DOHH2 (cell line): ENCODE measurements around the gene CBL.

ENCODE experiments used
- H3F3A ChIP-seq: fragments of 200-600 bp; sonication (generic), shearing (Covaris generic); 2 replicates; pipeline ENCODE4 v1.6.0; 2016; ENCODE audit warnings: antibody characterized with exemption, mild to moderate bottlenecking; ENCODE audit not compliant: control insufficient read depth, insufficient read depth
- H3K27ac ChIP-seq: fragments of 200-600 bp; sonication (generic); 2 replicates; pipeline ENCODE4 v1.5.1; 2014; ENCODE audit warnings: low read depth, mild to moderate bottlenecking, low read length, moderate library complexity
- H3K27me3 ChIP-seq: fragments of 200-600 bp; sonication (generic); 2 replicates; pipeline ENCODE4 v1.6.1; 2014; ENCODE audit warnings: mild to moderate bottlenecking, low read length, mixed read lengths; ENCODE audit not compliant: control insufficient read depth
- H3K36me3 ChIP-seq: fragments of 200-600 bp; sonication (generic); 2 replicates; pipeline ENCODE4 v1.6.1; 2014; ENCODE audit warnings: mild to moderate bottlenecking, low read length, moderate library complexity, mixed read lengths; ENCODE audit not compliant: control insufficient read depth
- H3K4me1 ChIP-seq: fragments of 200-600 bp; sonication (generic); 2 replicates; pipeline ENCODE4 v1.6.1; 2014; ENCODE audit warnings: mild to moderate bottlenecking, low read length, mixed read lengths; ENCODE audit not compliant: control insufficient read depth
- H3K4me2 ChIP-seq: fragments of 200-600 bp; sonication (generic); 2 replicates; pipeline ENCODE4 v1.6.0; 2014; ENCODE audit warnings: mild to moderate bottlenecking, low read length, moderate library complexity
- H3K4me3 ChIP-seq: fragments of 200-600 bp; sonication (generic); 2 replicates; pipeline ENCODE4 v1.5.1; 2014; ENCODE audit warnings: mild to moderate bottlenecking, low read length, mixed read lengths
- H3K79me2 ChIP-seq: fragments of 200-600 bp; sonication (generic); 2 replicates; pipeline ENCODE4 v1.6.1; 2014; ENCODE audit warnings: mild to moderate bottlenecking, low read length, mixed read lengths; ENCODE audit not compliant: control insufficient read depth
- H3K9me2 ChIP-seq: fragments of 200-600 bp; sonication (generic); replicated peaks from 2 replicates; pipeline ENCODE4 v1.6.1; 2014; ENCODE audit warnings: mild to moderate bottlenecking, low read length, mixed read lengths; ENCODE audit not compliant: control insufficient read depth
- H3K9me3 ChIP-seq: fragments of 200-600 bp; sonication (generic); 2 replicates; pipeline ENCODE4 v1.6.1; 2014; ENCODE audit warnings: antibody characterized with exemption, low read length, mixed read lengths; ENCODE audit not compliant: control insufficient read depth, insufficient read depth
- H4K20me1 ChIP-seq: fragments of 200-600 bp; sonication (generic); 2 replicates; pipeline ENCODE4 v1.6.0; 2014; ENCODE audit warnings: low read depth, mild to moderate bottlenecking, antibody characterized with exemption, low read length, moderate library complexity; ENCODE audit not compliant: control insufficient read depth, insufficient read depth
- EZH2phosphoT487 ChIP-seq: fragments of 200-600 bp; sonication (generic); IDR thresholded peaks from 2 replicates; pipeline ENCODE4 v1.6.1; 2017; ENCODE audit warnings: borderline replicate concordance, mild to moderate bottlenecking, antibody characterized with exemption, low read length, moderate library complexity, mixed read lengths
- TF ChIP-seq, protein P1 (sequence below): fragments of 200-600 bp; sonication (generic); IDR thresholded peaks from one replicate; pipeline ENCODE4 v1.5.1; 2014; ENCODE audit warnings: antibody characterized with exemption, mild to moderate bottlenecking, low read depth, low read length; ENCODE audit not compliant: poor library complexity, severe bottlenecking

The CBL gene

DNA sequence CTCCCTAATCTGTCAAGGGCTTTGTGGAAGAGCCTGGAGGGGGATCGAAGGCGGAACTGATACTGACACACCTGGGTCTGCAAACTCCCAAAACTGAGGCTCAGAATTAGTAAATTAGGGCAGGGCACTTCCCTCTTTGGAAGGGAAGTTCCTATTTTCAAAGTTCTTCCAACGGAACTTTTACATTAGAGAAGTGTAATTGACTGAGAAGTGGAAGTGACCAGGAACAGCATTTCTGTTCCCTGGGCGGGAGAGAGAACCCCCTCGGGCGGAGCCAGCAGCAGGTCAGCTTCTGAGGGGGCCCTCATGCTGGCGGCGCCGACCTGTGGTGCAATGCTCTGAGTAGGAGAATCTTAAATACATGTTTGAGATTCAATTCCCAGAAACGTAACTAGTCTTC lies 1.1 kb upstream of the CBL start:
- Histone ChIP-seq H3K4me3 (peak overlapping the region; percentile 100), H3K4me1 (peaks cover 36% of the 10 kb centered on the region), H3K36me3 (peaks cover 16% of the 10 kb centered on the region), H3K27ac (peak overlapping the region; percentile 71), H3K79me2 (peaks cover 39% of the 10 kb centered on the region), H3K9me3 (no peaks in the 10 kb centered on the region), H3K4me2 (peak overlapping the region; percentile 89), H3F3A (peaks cover 27% of the 10 kb centered on the region), H3K27me3 (no peaks in the 10 kb centered on the region), H3K9me2 (no peaks in the 10 kb centered on the region), H4K20me1 (0 out of 2 replicates have a peak, but pooled peaks cover 6% of the 10 kb centered on the region)
- TF ChIP-seq, protein P1, sequence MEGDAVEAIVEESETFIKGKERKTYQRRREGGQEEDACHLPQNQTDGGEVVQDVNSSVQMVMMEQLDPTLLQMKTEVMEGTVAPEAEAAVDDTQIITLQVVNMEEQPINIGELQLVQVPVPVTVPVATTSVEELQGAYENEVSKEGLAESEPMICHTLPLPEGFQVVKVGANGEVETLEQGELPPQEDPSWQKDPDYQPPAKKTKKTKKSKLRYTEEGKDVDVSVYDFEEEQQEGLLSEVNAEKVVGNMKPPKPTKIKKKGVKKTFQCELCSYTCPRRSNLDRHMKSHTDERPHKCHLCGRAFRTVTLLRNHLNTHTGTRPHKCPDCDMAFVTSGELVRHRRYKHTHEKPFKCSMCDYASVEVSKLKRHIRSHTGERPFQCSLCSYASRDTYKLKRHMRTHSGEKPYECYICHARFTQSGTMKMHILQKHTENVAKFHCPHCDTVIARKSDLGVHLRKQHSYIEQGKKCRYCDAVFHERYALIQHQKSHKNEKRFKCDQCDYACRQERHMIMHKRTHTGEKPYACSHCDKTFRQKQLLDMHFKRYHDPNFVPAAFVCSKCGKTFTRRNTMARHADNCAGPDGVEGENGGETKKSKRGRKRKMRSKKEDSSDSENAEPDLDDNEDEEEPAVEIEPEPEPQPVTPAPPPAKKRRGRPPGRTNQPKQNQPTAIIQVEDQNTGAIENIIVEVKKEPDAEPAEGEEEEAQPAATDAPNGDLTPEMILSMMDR: no peak
- no peak for TF ChIP-seq EZH2phosphoT487

DNA sequence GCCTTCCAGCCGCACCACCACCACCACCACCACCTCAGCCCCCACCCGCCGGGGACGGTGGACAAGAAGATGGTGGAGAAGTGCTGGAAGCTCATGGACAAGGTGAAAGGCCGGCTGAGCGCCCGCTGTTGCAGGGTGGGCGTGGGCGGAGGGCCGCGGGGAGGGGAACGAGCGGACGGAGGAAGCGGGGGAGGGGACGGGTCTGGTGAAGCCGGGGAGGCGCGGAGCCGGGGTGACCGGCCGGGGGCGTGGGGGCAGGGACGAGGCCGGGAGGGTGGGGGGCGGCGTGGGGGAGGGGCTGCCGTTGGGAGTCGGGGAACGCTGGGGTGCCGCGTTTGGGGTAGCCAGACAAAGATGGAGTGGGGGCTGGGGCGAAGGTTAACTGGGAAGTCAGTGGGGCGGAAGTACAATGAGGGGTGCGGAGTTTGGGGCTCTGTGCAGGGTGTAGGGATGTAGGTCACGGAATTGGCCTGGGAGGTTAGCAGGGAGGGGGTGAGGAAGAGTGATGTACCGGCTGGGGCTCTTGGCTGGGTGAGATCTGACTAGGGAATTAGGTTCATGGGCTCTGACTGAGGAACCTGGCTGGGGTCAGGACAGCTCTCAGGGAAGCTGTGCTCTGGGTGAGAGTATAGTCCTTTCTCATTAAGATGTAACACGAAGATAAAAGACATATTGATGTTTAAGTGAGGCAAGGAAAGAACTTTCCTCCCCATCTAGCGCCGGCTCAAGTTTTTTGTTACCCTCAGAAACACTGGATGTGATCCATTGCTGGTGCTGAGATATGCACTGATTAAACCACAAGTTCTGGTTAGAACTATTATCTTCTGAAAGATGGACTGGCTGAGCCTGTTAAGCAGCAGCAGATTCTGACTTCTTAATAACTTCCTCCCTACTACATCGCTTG lies 624 bp downstream of the CBL start:
- H3K4me2 ChIP-seq: peak overlapping the region; percentile 89
- peak overlapping the region; percentile 100 for H3K4me3 ChIP-seq
- peak overlapping the region; percentile 71 for H3K27ac ChIP-seq
- TF ChIP-seq EZH2phosphoT487: no peak
- TF ChIP-seq, protein P1: no peak
- no peaks in the 10 kb centered on the region for H3K27me3 ChIP-seq
- H3F3A ChIP-seq: peaks cover 27% of the 10 kb centered on the region
- H3K4me1 ChIP-seq: peaks cover 36% of the 10 kb centered on the region
- peaks cover 16% of the 10 kb centered on the region for H3K36me3 ChIP-seq
- H4K20me1 ChIP-seq: 0 out of 2 replicates have a peak, but pooled peaks cover 6% of the 10 kb centered on the region
- H3K9me2 ChIP-seq: no peaks in the 10 kb centered on the region
- peaks cover 56% of the 10 kb centered on the region for H3K79me2 ChIP-seq
- no peaks in the 10 kb centered on the region for H3K9me3 ChIP-seq

DNA sequence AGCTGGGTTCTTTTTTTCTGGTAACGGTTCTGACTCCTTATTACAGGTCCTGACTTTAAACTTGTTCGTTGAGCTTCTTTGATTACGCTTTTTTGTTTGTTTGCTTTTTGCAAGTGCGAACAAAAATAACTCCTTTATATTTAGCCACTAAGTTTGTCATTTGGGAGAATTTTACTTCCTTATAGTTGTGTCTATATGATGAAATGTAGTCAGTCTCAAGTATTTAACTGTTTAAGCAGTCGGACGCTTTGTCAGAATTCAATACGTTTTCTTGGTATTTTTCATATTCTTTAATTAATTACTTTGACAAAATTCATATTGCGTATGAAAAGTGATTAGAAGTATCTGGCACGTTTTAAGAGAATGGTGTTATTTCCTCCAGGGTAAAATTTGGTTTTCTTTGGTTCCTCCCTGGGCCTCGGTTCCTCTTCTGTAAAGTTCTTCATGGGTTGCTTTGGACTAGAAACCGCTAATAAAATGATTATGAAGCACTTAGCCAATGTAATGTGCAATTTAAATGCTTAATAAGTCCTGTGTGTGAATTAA lies 1.3 kb downstream of the CBL start:
- Histone ChIP-seq H3K4me1 (peaks cover 36% of the 10 kb centered on the region), H3K27ac (peak overlapping the region; percentile 66), H3F3A (peaks cover 25% of the 10 kb centered on the region), H4K20me1 (0 out of 2 replicates have a peak, but pooled peaks cover 6% of the 10 kb centered on the region), H3K27me3 (no peaks in the 10 kb centered on the region), H3K9me3 (no peaks in the 10 kb centered on the region), H3K4me3 (peak overlapping the region; percentile 100), H3K79me2 (peaks cover 61% of the 10 kb centered on the region), H3K4me2 (peak overlapping the region; percentile 89), H3K9me2 (no peaks in the 10 kb centered on the region), H3K36me3 (peaks cover 16% of the 10 kb centered on the region)
- no peak for TF ChIP-seq EZH2phosphoT487
- TF ChIP-seq, protein P1: no peak
